GM12864 (cell line): ENCODE results near the gene PBLD.

Source experiments
- DNase-seq: peaks from one replicate; pipeline ENCODE4 v3.0.0-alpha.2; 2011; ENCODE audit warnings: low read depth
- H3K4me3 ChIP-seq: 2 replicates; pipeline ENCODE4 v1.5.1; 2011; ENCODE audit warnings: mild to moderate bottlenecking, low read depth, low read length, control low read depth
- TF ChIP-seq, protein P1 (sequence below): IDR thresholded peaks from 2 replicates; pipeline ENCODE4 v1.5.1; 2011; ENCODE audit warnings: low read depth, mild to moderate bottlenecking, moderate library complexity, low read length, control low read depth, inconsistent platforms; ENCODE audit errors: missing control alignments

The PBLD gene

GRCh38 chr10:68362590-68362989 lies 29.9 kb upstream of the PBLD start:
- TF ChIP-seq, protein P1, sequence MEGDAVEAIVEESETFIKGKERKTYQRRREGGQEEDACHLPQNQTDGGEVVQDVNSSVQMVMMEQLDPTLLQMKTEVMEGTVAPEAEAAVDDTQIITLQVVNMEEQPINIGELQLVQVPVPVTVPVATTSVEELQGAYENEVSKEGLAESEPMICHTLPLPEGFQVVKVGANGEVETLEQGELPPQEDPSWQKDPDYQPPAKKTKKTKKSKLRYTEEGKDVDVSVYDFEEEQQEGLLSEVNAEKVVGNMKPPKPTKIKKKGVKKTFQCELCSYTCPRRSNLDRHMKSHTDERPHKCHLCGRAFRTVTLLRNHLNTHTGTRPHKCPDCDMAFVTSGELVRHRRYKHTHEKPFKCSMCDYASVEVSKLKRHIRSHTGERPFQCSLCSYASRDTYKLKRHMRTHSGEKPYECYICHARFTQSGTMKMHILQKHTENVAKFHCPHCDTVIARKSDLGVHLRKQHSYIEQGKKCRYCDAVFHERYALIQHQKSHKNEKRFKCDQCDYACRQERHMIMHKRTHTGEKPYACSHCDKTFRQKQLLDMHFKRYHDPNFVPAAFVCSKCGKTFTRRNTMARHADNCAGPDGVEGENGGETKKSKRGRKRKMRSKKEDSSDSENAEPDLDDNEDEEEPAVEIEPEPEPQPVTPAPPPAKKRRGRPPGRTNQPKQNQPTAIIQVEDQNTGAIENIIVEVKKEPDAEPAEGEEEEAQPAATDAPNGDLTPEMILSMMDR = no peak
- no peak for DNase-seq
- H3K4me3 ChIP-seq = no peak overlapping the region

DNA sequence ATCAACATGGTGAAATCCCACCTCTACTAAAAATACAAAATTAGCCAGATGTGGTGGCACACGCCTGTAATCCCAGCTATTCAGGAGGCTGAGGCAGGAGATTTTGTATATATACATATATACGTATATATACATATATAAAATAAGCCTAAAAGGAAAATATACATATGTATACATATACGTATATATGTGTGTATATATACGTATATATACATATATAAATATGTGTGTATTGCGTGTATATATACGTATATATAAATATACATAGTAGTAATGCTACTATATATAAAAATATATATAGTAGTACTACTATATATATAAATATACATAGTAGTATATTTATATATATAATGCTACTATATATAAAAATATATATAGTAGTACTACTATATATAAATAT lies 26.5 kb upstream of the PBLD start:
- no peak overlapping the region for H3K4me3 ChIP-seq
- TF ChIP-seq, protein P1 = no peak
- DNase-seq = no peak

GRCh38 chr10:68353537-68353936 lies 20.8 kb upstream of the PBLD start:
- no peak for DNase-seq
- no peak overlapping the region for H3K4me3 ChIP-seq
- TF ChIP-seq, protein P1 = no peak

- H3K4me3 ChIP-seq = no peak overlapping the region
- TF ChIP-seq, protein P1 = peak; percentile 92
- no peak for DNase-seq
These were observed 15.6 kb upstream of the PBLD start for GRCh38 chr10:68348265-68348741.

- TF ChIP-seq, protein P1 = no peak
- no peak overlapping the region for H3K4me3 ChIP-seq
- DNase-seq = no peak
These were observed 14.0 kb upstream of the PBLD start for GRCh38 chr10:68346774-68347173.

- TF ChIP-seq, protein P1 = no peak
- DNase-seq = no peak
- H3K4me3 ChIP-seq = no peak overlapping the region
These were observed 12.9 kb upstream of the PBLD start for GRCh38 chr10:68345621-68346020.

DNA sequence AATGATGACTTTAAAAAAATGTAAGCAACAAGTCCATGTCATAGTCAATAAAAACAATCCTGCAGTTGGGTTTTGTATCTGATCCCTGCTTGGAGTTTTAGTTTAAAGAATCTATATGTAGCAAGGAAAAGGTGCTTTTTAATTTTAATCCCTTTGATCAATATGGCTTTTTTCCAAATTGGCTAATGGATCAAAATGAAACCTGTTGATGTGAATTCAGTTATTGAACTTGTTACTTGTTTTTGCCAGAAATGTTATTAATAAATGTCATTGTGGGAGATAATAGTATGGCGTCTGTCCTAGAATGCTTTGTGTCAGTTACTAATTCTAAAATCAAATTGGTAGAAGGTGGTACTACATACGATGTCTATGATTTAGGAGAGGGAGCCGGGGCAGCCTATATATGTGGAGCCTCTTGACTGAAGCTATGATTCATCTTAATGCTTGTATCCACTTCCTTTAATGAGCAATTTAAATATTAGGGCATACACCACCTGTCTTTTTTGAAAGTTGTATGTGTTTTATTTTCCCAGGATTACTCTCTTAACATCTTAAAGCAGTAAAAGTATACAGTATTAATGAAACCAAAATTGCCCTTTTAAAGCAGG lies 10.3 kb upstream of the PBLD start:
- no peak for DNase-seq
- TF ChIP-seq, protein P1 = no peak
- no peak overlapping the region for H3K4me3 ChIP-seq
